Iris pigment epithelial cell (primary cell): ENCODE measurements around the gene RSU1.
"Not testable (repeated sequence)": the region's sequence is repeated elsewhere in the genome, so short reads cannot be mapped to it uniquely, and the experiment has no call there.

Experiments used
- DNase-seq: peaks from one replicate; pipeline ENCODE4 v3.0.0-alpha.2; 2011; ENCODE audit warnings: low read depth

Gene RSU1

DNA sequence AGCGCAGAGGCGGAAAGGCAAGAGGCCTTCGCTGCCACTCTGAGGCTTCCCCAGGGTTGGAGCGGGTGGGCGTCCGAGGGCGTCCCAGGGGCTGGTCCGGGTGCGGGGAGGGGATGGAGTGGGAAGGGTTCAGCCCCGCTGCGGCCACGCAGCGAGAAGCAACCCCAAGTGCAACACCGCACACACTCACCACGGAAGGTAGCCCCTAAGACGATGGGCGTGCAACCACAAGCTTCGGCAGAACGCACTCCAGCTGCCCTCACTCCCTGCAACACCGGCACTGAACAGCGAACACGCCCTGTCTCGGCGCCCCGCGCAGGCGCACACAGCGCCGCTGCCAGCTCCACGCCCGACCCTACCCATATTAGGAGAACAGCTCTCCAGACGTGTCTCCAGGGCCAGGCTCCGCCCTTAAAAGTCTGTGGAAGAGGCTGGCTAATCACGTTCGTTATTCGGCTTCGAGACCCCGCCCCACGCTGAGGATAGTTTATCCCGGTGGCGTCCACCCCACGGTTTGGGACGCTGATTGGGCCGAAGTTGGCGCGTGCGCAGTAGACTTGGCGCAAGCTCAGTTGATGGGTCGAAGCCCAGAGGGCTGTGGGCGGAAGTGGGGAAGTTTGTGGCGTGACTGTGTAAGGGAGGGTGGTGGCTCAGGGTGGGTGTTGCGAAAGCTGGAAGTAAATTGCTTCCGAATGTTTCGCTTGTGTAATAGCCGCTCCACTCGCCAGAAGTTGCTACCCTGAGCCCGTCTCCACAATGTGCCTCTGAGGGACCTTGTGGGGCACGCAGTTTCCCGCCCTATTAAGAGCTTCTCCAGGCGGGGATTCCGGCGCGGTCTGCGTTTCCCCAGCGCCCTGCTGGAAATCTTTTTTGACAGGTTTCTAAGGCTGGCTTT is at the start of gene RSU1:
TSS of gene RSU1 (minus strand) at position 300 of the 895 bp plus-strand sequence. CDS start 343 bp downstream, outside the sequence.
- DNase-seq = peak; percentile 100

DNA sequence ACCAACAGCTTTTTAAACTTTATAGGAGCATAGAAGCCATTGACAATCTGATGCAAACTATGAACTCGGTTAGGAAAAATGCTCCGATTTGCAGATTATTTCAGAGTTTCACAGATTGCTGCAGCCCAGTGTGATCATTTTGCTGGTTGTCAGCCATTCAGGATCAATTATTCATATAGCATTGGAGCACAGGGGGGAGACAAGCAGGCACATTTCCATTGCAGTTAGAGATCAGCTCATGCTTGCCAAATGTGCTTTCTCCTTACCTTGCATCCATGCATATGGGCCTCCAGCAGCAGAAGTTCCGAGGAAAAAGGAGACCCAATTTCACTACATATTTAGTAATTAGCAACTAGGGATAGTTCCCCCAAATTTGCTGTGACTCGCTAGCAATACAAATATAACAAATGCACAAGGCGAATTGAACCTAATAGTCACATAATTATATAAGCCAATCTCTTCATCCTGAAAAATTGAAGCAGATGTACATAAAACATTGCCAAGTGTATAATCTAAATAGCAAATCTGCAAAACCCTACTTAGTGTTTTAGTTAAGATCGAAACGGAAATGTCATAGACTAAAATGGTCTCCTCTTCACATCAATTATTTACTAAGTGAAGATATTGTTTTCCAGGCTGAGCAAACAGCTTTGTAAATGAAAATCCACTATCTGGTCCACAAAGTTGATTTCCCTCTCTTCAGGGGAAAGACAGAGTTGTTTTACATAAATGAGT is 49.5 kb upstream of the RSU1 start:
- DNase-seq = no peak

GRCh38 chr10:16865766-16866165 is 48.5 kb upstream of the RSU1 start:
- DNase-seq = no peak

DNA sequence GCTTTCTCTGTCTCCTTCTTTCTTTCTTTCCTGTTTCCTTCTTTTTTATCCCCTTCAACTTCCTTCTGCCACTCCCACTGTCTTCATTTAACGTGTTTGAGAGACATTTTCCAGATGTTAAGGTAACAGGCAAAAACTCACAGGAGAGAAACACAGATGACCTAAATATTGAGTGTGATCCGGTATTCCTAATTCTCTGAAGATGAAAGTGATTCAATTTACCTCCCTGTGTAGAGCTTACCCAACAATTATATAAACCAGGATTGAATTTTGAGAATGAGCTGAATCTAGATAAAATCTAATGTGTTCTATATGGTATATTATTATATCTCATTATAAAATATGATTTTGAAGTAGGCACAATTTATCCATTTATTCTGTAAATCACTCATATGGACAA is 46.5 kb upstream of the RSU1 start:
- DNase-seq = no peak

GRCh38 chr10:16857419-16857818 is 40.2 kb upstream of the RSU1 start:
- DNase-seq = no peak

DNA sequence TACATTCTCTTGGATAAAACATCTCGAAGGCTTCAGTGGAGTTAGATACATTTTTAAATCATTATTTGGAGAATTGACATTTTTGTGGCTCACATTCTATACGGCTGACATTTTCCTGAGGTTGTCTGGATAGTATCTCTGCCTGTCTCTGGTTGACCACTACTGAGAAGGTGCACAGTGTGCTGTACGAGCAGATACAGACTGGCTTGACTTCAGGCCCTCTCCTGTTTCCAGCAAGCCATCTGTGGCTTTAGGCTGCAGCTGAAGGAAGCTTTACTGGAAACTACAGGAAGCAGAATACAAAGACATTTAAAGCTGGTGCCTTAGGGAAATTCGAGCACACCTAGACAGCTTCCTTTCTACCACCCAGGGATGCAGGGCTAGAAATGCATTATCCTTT is 39.3 kb upstream of the RSU1 start:
- DNase-seq = peak; percentile 73

GRCh38 chr10:16856092-16856491 is 38.9 kb upstream of the RSU1 start:
- no peak for DNase-seq

DNA sequence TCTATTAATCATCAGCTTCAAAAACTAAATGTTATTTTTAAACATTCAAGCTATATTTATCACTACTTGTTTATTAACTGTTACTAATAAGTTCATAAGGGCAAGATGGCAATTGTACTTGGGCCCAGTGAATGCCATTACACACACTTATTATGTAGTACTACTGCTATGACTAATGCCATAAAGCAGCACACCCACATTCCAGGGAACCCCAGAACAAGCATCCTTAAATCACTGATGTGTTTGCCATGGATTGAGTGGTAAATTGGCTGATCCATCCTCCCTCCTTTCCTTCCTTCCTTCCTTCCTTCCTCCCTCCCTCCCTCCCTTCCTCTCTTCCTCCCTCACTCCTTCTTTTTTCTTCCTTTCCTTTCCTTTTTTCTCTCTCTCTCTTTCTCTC is 37.4 kb upstream of the RSU1 start:
- DNase-seq = peak; percentile 67

GRCh38 chr10:16853809-16854208 is 36.6 kb upstream of the RSU1 start:
- DNase-seq = no peak

DNA sequence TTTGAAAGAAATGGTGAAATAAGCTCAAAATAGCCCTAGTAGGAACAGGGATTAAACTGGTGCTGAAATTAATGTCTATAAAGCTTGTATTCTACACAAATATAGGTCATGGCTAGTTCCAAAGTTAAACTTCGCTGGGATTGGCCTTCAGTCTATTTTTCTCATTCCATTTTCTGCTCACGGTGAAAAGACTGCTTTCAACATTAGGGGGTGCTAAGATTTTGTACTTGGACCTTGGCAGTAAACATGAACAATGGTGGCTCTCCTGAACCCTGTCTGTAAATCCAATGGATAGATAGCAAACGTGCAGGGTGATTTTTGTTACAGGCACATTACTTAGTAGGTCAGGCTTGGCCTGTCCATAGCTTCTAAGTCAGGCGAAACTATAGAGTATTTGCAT is 36.0 kb upstream of the RSU1 start:
- peak; percentile 72 for DNase-seq

GRCh38 chr10:16852624-16853023 is 35.4 kb upstream of the RSU1 start:
- DNase-seq = no peak

DNA sequence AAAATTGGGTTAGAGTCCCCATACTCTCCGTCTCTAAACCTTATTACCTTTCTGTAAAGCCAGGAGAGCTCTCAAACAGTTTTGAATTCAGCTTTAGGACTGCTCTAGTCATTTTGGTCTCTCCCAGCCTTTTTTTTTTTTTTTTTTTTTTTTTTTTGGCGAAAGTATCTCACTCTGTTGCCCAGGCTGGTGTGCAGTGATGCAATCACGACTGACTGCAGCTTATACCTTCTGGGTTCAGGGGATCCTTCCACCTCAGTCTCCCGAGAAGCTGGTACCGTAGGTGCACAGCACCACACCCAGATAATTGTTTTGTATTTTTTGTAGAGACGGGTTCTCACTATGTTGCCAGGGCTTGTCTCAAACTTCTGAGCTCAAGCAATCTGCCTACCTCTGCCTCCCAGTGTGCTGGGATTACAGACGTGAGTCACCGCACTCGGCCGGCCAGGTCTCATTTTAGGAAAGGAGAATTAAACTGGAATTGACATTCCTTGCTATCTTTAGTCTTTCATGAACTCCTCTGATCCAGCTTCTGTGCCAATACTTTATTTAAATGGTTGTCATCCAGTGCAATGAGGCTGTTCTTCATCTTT is 31.4 kb upstream of the RSU1 start:
- peak; percentile 38 for DNase-seq

- DNase-seq = peak; percentile 54
These were observed 30.4 kb upstream of the RSU1 start for GRCh38 chr10:16847644-16848043.

- peak; percentile 25 for DNase-seq
These were observed 28.0 kb upstream of the RSU1 start for GRCh38 chr10:16845248-16845647.

GRCh38 chr10:16843252-16843870 is 26.1 kb upstream of the RSU1 start:
- peak; percentile 78 for DNase-seq

DNA sequence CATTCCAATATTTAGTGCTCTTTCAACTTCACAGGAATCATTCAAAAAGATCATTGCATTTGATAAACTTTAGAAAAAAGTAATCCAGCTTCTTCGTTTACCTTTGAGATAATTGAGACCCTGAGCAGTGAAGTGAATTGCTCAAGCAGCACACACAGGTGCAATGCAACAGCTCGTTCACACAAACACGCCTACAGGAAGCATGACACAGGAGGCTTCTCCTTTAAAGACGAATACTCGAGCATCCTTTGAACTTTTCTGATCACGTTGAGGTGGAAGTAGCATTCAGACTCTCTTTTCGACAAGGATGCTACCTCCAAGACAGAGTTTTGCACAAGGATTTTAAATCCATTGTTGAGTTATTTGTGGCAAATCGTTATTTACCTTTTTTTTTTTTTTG is 18.0 kb upstream of the RSU1 start:
- no peak for DNase-seq

- DNase-seq = peak; percentile 93
These were observed 15.3 kb upstream of the RSU1 start for GRCh38 chr10:16832351-16833080.

- peak; percentile 82 for DNase-seq
These were observed 11.5 kb upstream of the RSU1 start for GRCh38 chr10:16828701-16829175.

DNA sequence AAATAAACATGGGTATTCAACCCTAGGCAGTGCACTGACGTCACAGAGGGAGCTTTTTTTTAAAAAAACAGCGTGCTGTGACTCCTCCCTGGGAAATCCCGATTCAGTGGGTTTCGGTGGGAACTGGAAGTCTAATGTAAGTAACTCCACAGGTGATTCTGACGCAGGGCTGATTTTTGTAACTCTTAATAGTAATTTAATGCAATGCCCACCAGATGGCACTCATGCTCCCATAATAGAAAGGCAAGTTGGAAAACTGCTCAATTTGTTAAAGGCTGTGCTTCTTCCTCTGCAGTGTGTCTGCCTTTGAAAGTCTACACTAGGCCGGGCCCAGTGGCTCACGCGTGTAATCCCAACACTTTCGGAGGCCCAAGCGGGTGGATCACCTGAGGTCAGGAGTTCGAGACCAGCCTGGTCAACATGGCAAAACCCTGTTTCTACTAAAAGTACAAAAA is 10.9 kb upstream of the RSU1 start:
- DNase-seq = peak; percentile 79

DNA sequence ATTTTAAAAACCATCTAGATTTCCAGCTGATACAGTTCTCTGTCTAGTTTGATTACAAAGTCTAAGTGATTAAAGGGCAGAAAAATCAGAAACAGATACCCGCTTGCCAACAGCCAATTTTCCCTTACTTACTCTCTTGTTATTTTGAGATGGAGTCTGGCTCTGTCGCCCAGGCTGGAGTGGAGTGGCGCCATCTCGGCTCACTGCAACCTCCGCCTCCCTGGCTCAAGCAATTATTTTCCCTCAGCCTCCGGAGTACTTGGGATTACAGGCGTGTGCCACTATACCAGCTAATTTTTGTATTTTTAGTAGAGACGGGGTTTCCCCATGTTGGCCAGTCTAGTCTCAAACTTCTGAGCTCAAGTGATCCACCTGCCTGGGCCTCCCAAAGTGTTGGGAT is 10.2 kb upstream of the RSU1 start:
- not testable (repeated sequence) for DNase-seq

- DNase-seq = no peak
These were observed 5.6 kb upstream of the RSU1 start for GRCh38 chr10:16822726-16823360.
